Activated T-helper 1 cell treated with anti-CD3 and anti-CD28 coated beads, Interleukin-2, amount 50 U/mL, for 16 hours (primary cell): ENCODE results near the gene KRTAP5-4.
"Not testable (repeated sequence)": the region's sequence is repeated elsewhere in the genome, so short reads cannot be mapped to it uniquely, and the experiment has no call there.

Experiments used
- DNase-seq, 2 donors: peaks; one replicate each; pipeline ENCODE4 v3.0.0-alpha.2; 2020; ENCODE audit warnings: low read depth in 1 of 2, low spot score in 1 of 2

The KRTAP5-4 gene

DNA sequence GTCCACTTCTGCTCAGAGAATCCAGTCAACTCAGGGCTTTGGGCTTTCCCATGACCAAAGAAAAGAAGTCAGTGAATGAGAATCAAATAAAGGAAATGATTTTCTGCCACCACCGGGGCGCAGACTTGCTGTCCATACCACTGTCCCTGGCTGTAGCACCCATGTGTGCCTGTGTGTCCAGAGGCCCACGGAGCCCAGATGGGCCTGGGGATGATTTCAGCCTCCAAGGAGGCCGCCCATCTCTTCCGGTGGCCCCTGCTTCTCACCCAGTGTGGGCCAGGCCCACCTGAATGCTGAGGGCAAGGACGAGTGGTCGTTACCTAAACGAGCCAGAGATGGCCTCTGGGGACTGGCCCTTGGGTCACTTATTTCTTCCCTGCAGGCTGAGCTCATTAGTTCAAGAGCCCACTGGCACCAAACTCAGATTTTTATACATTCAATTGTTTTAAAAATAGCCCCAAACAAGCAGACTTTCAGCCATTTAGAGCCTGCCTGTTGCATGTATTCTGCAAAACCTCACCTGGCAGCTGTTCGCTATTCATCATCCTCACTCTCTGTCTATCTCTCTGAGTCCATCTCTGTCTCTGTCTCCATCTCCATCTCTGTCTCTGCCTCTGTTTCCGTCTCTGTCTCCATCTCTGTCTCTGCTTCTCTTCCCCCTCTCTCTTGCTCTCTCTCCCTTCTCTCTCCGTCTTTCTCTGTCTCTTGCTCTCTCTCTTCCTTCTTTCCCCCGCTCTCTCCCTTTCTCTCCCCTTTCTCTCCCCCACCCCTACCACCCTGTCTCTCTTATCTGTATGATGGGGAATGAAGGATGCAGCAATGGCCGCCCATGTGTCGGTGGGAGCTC, 31.8 kb upstream of the KRTAP5-4 start:
- DNase-seq = no peak

GRCh38 chr11:1652771-1653540, 31.0 kb upstream of the KRTAP5-4 start:
- DNase-seq = peak; percentile 70 to 74

- no peak for DNase-seq
Observed at GRCh38 chr11:1652442-1652770, 30.5 kb upstream of the KRTAP5-4 start.

GRCh38 chr11:1652026-1652425, 30.1 kb upstream of the KRTAP5-4 start:
- DNase-seq = no peak

GRCh38 chr11:1651411-1651980, 29.6 kb upstream of the KRTAP5-4 start:
- DNase-seq = no peak

DNA sequence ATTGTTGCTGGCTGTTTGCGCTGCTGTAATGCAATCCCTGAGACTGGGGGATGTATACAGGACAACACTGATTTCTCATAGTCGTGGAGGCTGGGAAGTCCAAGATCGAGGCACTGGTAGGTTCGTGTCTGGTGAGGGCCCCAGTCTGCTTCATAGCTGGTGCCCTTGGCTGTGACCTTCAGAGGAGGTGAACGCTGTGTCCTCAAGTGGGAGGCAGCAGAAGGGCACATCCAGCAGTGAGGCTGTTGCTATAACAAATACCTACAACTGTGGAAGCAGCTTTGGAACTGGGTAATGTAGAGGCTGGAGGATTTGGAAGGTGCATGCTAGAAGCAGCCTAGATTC, 29.0 kb upstream of the KRTAP5-4 start:
- no peak for DNase-seq

DNA sequence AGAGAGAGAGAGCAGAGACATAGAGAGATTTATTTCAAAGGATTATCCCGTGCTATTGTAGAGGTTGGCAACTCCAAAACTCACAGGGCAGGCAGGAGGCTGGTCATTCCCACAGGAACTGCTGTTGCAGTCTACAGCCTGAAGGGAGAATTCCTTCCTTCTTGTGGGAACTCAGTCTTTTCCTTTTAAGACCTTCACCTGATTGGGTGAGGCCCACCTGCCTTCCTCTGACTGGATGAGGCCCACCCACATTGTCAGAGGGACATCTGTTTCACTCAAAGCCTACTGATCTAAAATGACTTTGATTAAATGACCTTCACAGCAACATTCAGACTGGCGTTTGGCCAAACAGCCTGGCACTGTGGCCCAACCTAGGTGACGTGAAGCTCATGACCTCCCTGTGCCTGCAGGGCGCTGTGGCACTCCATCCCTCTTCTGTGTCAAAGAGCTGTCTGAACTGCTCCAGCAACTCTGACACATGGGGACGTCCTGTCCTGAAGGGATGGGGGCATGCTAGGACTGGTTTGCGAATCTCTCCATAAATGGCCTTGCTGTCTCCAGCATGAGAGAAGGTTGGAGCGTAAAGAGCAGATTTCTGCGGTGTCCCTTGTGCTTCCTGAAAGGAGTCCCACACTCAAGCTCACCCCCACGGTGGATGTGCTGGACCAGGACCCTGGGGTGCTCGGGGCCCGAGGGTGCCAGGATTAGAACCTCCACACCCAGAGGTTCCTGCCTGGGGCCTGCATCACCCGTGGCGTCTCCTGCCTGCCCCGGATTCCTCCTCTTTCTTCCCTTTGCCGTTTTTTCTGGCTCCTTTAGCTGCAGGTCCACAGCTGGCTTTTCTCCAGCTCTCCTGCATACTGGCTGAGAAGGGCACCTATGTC, 28.3 kb upstream of the KRTAP5-4 start:
- DNase-seq = no peak

GRCh38 chr11:1648653-1649420, 26.9 kb upstream of the KRTAP5-4 start:
- no peak for DNase-seq

DNA sequence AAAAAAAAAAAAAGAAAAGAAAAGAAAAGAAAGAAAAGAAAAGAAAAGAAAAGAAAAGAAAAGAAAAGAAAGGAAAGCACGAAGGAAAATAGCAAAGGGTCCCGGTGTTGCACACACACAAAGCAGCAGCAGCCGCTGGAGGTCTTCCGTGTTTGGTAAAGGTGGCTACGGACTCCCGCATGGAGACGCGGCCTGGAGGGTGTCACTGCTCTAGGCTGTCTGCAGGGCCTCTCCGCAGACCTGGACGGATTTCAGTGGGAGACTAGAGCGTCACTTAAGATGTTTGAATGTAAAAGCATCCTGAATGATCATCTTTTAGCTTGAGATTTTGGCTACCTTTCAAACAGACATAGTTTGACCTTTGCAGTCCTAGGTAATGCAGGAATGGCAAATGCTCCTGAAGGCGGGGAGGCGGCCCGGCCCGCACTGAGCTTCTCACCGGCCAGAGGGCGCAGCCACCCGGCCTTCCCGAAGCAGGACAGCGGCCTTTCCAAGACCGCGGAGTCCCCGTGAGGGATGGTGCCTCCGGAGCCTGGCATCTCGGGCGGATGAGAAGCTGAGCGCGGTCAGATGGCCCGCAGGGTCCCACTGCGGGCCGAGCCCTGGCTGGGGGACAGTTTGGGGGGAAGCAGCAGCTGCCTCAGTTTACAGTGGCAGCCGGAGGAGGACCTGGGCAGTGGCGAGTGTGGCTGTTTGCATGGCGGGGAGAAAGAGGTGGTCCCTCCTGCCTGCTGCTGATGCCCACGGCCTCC, 26.1 kb upstream of the KRTAP5-4 start:
- DNase-seq = no peak

GRCh38 chr11:1646540-1646939, 24.6 kb upstream of the KRTAP5-4 start:
- not testable (repeated sequence) for DNase-seq

DNA sequence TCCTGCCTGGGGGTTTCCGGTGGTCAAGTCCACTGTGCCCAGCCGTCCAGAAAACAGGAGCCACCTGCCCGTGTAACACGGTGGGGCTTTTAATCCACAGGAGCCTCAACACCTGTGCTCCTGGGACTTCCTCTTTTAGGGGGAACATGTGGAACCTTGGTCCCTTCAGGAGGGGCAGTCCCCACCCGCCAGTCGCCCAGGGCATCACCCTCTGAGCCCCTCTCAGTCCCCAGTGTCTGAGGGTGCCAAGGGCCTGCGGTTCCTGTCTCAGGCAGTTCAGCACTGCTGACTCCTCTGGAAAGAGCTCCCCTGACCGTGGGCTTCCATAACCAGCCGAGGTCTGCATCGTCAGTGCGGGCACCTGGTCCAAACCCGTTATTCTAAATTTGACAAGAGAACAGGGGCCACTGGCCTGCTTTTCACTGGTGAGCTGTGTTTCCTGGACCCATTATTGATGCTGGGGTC, 23.5 kb upstream of the KRTAP5-4 start:
- DNase-seq = no peak

- DNase-seq = no peak
Observed at GRCh38 chr11:1644601-1645356, 22.8 kb upstream of the KRTAP5-4 start.

- no peak for DNase-seq
Observed at GRCh38 chr11:1643146-1643690, 21.3 kb upstream of the KRTAP5-4 start.

DNA sequence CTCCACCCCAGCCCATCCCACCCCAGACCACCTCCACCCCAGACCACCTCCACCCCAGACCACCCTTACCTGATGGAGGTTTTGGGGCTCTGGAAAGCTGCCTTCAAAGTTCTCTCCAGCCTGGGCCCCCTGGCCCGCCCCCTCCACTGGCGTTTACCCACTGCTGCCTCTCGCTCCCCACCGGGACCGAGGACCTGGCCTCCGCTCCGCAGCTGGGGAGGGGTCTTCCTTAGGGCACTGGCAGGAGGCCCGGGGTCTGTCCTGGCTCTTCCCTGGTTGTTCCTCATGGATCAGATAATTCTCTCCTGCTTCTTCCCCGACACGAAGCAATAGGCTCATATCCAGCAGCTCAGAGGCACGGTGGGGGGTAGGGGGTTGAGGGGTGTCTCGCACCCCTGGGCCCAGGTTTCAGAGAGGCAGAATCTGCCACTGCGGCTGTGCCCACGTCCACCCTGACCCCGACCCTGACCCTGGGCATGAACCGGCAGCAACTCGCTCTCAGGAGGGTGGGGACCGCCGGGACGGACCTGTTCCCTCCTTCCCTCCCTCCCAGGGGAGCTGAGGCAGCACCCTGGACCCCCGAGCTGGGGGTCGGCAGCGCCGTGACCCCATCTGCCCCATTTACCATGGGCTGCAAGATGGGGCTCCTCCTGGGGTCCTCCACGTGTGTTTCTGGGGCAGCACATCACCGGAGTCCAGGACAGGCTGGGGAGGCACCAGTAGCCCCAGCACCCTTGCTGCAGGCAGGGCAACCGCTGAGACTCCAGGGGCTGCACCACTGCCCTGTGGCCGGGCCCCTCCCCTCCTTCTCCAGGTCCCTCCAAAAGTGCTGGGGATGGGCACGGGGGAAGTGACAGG, 20.6 kb upstream of the KRTAP5-4 start:
- DNase-seq = no peak

GRCh38 chr11:1641096-1641495, 19.2 kb upstream of the KRTAP5-4 start:
- DNase-seq = no peak

- DNase-seq = no peak
Observed at GRCh38 chr11:1640076-1640946, 18.4 kb upstream of the KRTAP5-4 start.

- no peak for DNase-seq
Observed at GRCh38 chr11:1639666-1640065, 17.7 kb upstream of the KRTAP5-4 start.
